ENCODE measurements around the gene CEP55.

CEP55 gene

DNA sequence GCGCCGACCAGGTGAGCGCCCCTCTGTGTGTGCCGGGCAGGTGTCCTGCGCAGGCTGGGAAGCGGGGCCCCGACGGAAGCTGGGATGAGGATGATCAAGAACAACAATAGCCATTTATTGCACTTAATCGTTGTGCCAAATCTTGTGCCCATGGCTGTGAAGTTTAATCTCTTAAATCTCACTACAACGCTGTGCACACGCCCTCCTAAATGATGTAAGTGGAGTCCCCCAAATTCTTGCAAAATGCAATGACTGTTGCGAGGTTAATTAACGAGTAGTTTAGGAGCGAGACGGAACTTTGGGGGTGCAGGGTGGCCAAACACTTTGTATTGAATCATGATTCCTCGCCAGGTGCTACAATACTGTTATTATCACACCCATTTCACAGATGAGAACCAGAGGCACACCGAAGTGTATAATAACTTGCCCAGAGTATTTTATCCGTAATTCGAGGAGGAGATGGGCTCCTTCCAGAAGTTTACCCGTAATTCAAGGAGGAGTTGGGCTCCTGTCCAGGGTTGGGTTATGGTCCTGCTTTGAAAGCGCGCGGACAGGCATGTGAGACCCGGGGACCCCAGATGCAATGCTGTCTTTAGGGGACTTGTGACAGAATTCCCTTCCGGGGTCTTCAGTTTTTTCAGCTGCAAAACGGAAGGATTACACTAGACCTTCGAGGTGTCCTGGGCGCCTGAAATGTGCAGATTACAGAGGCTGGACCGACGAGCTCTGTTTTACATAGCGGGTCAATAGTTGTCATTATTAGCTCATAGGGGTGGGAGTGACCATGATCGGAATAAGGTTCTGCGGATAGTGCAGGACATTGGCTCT is 71.1 kb downstream of the CEP55 start:
- no peak for DNase-seq

DNA sequence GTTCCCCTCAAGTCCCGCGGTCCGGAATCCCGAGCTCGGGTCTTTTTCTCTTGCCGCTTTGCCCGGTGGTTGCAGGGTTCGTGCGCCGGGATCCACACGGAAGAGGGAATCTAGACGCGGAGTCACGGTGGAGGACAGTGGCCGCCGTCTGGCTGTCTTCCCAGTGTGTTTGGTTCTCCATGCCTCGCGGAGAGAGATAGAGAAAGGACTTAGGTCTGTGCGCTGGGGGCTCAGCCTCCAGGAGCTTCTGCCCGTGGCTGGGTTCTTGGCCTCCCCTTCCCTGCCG is 71.6 kb downstream of the CEP55 start:
- DNase-seq = no peak

DNA sequence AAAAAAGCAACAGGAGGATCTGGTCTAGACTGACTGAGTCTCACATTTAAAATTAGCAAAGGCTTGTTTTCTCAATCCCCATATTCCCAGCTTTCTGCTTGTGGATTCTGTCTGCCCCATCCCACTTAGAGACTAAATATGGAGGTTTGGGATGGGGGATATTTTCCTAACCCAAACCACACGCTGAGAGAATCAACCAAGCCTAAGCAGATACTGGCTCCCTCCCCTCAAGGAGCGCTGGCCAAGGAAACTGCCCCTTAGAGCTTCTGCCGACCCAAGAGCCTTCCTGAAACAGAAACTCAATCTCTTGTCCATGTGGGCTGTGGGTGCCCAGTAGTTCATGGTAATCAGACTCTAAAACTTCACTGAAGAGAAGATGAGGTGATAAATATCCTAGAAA is 74.0 kb downstream of the CEP55 start:
- DNase-seq = no peak

DNA sequence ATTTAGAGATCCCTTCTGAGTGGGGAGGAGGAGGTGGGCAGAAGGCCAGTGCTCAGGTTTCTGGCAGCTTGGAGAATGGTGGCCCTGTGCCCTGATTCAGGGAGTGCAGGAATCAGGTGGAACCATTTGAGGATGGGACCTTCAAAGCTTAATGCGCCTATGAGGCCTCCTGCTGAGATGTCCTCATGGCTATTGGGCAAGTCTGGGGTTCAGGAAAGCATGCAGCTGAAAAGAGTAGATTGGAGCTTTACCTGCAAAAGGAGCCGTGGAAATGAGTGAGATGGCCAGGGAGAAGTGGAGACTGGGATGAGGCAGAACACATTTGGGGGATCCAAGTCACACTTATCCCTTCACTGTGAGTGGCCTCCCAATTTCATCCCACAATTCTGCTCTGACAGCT is 76.2 kb downstream of the CEP55 start:
- DNase-seq = no peak

DNA sequence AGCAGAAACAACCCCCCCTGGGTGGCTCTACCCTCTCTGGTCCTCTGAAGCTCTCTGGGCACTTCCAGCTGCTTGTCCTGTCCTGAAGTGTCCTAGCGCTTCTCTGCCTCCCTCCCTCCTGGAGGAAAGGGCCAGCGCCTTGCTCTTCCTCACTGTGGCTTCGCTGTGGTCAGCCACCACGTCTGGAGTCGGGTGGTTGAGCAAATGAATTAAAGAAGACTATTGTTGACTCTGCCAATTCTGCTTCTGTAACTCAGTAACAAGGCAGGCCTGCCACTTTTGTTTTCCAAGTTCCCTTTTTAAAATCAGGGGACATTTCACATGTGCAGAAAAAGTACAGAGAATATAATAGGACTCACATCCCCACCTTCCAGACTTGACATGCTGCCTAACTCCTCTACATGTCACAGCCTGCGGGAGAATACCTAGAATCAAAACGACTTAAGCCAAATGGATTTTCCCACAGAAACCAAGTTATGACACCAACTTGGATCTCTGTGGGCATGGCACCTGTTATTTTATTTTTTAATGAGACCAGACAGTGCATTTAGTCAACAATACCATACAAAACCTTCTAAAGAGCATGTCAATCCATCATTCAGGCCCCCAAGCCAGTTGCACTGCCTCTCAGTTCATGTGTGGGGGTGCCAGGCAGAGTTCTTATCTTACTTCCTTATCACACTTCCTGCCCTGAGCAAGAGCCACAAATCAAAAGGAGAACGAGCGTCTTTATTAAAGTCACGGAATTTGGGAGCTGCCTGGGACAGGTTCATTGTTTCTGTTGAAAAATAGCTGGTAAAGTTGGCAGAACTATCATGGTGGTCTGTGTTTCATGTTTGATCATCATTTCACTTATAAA is 76.9 kb downstream of the CEP55 start:
- DNase-seq = peak; percentile 39

DNA sequence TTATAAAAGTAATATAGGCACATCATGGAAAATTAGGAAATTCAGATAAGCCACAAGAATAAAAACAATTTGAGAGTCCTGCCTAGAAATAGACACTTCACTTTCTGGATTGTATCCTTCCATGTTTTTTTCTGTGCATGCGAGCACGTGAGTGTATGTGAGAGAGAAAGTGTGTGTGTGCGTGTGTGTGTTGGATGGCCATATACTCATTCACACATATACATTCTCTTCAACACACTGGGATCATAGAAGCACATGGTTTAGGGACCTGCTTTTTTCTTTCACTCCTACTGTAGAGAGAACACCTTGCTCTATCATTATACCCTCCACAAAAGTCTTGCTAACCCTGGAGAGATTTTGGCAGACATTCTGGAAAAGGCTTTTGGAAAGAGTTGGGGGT is 77.5 kb downstream of the CEP55 start:
- no peak for DNase-seq

DNA sequence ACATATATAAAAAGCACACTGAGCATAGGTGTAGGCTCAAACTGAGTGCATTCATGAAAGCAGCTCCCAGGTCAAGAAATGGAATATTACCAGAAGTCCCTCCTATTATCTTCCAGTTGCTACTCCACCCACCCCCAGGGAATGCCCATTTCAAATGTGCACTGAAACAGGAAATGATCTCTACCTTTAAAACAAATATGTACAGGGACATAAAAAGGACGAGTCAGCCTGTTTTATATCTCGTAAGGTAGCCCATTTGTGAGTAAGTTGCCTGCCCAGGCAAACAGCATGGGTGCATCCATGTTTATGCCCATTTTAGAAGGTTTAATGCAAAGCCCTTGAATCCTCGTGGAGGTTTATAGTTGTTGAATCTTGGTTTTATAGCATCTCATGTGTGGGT is 80.5 kb downstream of the CEP55 start:
- no peak for DNase-seq

DNA sequence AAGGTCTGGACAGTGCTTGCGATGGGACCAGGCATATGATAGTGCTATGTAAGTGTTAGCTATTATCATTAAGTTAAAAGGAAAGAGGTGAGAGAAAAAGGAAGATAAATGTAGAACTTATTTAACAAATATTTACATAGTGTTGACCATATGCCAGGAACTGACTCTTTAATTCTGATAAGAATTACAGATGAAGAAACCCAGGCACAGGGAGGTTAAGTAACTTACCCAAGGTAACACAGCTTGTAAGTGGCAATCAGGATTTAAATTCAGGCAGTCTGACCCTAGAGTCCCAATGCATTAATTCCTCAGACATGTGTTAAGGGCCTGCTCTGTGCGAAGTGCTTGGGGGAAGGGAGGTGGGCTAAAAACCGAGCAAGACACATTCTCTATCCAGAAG is 81.2 kb downstream of the CEP55 start:
- no peak for DNase-seq
